Esophagus squamous epithelium (tissue), 5 donors: ENCODE measurements around the gene C2orf69. TPM values are rescaled to one million over a fixed set of nuclear protein-coding genes. Genes with fewer than 3 reads are reported as not detected.

Experiments used
- DNase-seq: peaks from one replicate; lab custom pipeline; 2025; lab: John Stamatoyannopoulos, UW
- H3K27ac ChIP-seq, 4 donors: fragments of 200-600 bp; sonication (generic); one replicate each; pipeline ENCODE4 v1.5.1; 2016 to 2019; ENCODE audit warnings: mild to moderate bottlenecking in 1 of 4
- H3K27me3 ChIP-seq, 4 donors: fragments of 200-600 bp; sonication (generic); 1 replicate in 3 of 4; 2 replicates in 1 of 4; pipeline versions ENCODE4 v1.5.1 to v1.6.0; 2017 to 2021; ENCODE audit warnings: antibody characterized with exemption in 1 of 4
- H3K36me3 ChIP-seq, 3 donors: fragments of 200-600 bp; sonication (generic); one replicate each; pipeline ENCODE4 v1.5.1; 2016 to 2019
- H3K4me1 ChIP-seq, 3 donors: fragments of 200-600 bp; sonication (generic); one replicate each; pipeline ENCODE4 v1.5.1; 2017 to 2019
- H3K4me3 ChIP-seq, 4 donors: fragments of 200-600 bp; sonication (generic); 1 replicate in 3 of 4; 2 replicates in 1 of 4; pipeline ENCODE4 v1.5.1; 2016 to 2019; ENCODE audit warnings: mild to moderate bottlenecking in 2 of 4, moderate library complexity in 1 of 4
- H3K9me3 ChIP-seq, 3 donors: fragments of 200-600 bp; sonication (generic); one replicate each; pipeline ENCODE4 v1.5.1; 2016 to 2019
- POLR2A ChIP-seq, 4 donors: fragments of 450-650 bp; IDR thresholded peaks; one replicate each; pipeline ENCODE4 v1.6.1; 2017; ENCODE audit warnings: antibody characterized with exemption in 4 of 4, mild to moderate bottlenecking in 4 of 4, moderate library complexity in 3 of 4
- WGBS, 2 donors: methylation state at CpG; one replicate each; pipeline ENCODE4 v1.1.5; 2018; 5-methylcytosine and 5-hydroxymethylcytosine counted together
- intact Hi-C: fragments of 100-400 bp; cut with DNase I; formaldehyde crosslinking; loops from one replicate; pipeline ENCODE4 v1.15.0; 2022
- total RNA-seq, 4 donors: library from RNA; depleted of rRNA; stranded (reverse); fragments of >200 nt; gene quantifications; one replicate each; pipeline ENCODE4 v1.1.0, GENCODE V29; 2016
- TF ChIP-seq, protein P1 (sequence below), 6 experiments: fragments of 450-650 bp in 4 of 6; fragments of 200-600 bp in 2 of 6; sonication (generic) in 2 of 6; IDR thresholded peaks; one replicate each; pipeline ENCODE4 v1.5.1; 2016 to 2019; ENCODE audit warnings: antibody characterized with exemption in 6 of 6, mild to moderate bottlenecking in 4 of 6, moderate library complexity in 4 of 6
- donor health status: DM: yes; HTN: yes; CAD: no.

C2orf69 gene
- total RNA-seq, 4 donors from 2014 or later = 6.1 to 10.7 (median 9.6) TPM

DNA sequence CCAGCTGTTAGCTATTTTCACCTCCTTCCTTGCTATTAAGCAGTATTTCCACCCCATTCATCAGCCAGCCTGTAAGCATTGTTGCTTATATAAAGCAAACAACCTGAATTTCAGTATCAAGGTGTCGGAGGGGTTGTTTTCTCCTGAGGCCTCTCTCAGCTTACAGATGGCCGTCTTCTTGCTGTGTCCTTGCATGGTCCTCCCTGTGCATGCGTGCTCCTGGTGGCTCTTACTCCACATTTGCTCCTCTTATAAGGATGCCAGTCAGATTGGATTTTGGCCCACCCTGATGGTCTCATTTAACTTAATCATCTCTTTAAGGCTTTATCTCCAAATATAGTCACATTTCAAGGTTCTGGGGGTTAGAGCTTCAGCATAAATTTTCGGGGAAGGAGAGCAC lies 46.9 kb downstream of the C2orf69 start:
- Histone ChIP-seq H3K4me1 (peaks cover 20 to 49% (median 31%) of the 10 kb centered on the region in 3 donors), H3K9me3 (no peaks in the 10 kb centered on the region), H3K27ac (no peak overlapping the region), H3K4me3 (no peak overlapping the region), H3K27me3 (no peaks in the 10 kb centered on the region), H3K36me3 (peaks cover 5 to 55% (median 18%) of the 10 kb centered on the region in 3 donors)
- intact Hi-C loops = no loop called here
- no peak for DNase-seq
- WGBS, 2 donors = 86 to 93% methylated on average over 4 of the region's 4 CpGs
- TF ChIP-seq, protein P1, sequence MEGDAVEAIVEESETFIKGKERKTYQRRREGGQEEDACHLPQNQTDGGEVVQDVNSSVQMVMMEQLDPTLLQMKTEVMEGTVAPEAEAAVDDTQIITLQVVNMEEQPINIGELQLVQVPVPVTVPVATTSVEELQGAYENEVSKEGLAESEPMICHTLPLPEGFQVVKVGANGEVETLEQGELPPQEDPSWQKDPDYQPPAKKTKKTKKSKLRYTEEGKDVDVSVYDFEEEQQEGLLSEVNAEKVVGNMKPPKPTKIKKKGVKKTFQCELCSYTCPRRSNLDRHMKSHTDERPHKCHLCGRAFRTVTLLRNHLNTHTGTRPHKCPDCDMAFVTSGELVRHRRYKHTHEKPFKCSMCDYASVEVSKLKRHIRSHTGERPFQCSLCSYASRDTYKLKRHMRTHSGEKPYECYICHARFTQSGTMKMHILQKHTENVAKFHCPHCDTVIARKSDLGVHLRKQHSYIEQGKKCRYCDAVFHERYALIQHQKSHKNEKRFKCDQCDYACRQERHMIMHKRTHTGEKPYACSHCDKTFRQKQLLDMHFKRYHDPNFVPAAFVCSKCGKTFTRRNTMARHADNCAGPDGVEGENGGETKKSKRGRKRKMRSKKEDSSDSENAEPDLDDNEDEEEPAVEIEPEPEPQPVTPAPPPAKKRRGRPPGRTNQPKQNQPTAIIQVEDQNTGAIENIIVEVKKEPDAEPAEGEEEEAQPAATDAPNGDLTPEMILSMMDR (IDR thresholded peaks at IDR 0.05) = no peak
- TF ChIP-seq POLR2A (IDR thresholded peaks at IDR 0.05) = no peak

DNA sequence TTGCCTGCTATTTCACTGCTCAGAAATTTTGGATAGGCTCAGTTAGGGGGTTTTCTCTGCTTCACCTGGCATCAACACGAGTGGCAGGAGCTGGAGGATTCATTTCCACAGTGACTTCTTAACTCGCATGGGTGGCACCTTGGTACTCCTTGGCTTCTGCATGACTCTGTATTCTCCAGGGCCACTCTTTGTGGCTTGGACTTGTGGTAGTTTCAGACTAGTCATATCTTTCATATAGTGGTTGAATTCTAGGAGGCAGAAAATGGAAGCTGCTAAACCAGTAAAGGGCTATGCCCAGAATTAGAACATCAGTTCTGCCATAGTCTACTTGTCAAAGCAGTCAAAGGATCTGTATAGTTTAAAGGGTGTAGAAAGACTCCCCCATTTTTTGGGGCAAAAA lies 51.1 kb downstream of the C2orf69 start:
- H3K4me3 ChIP-seq = no peak overlapping the region
- H3K27ac ChIP-seq = no peak overlapping the region
- no peaks in the 10 kb centered on the region for H3K27me3 ChIP-seq
- intact Hi-C loops = no loop called here
- TF ChIP-seq, protein P1 (IDR thresholded peaks at IDR 0.05) = no peak
- TF ChIP-seq POLR2A (IDR thresholded peaks at IDR 0.05) = no peak
- H3K36me3 ChIP-seq = peaks cover 5 to 94% (median 18%) of the 10 kb centered on the region in 3 donors
- DNase-seq = no peak
- peaks cover under 1 to 17% (median 6%) of the 10 kb centered on the region in 3 donors for H3K4me1 ChIP-seq
- no peaks in the 10 kb centered on the region for H3K9me3 ChIP-seq
- WGBS, 2 donors = 70 to 76% methylated on average over 2 of the region's 2 CpGs

DNA sequence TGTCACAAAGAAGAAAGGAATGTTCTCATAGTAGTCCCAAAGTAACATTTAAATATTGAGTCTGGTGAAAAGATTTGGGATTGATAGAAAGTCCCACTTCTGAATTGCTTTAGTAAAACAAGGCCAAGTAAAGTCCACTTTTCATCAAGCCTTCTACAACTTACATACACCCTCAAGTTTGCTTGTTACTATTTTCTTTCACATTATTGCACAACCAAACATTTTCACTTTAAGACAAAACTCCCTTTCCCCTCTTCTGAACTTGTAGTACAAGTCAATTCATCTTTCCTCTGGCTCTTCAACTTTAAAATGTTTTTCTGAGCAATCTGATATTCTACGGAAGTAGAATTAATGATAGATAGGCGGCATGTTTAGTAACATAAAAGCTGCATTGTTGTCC lies 55.3 kb downstream of the C2orf69 start:
- intact Hi-C loops = no loop called here
- no peak for TF ChIP-seq POLR2A (IDR thresholded peaks at IDR 0.05)
- TF ChIP-seq, protein P1 (IDR thresholded peaks at IDR 0.05) = no peak
- H3K36me3 ChIP-seq = peaks cover 5 to 70% (median 12%) of the 10 kb centered on the region in 3 donors
- H3K4me1 ChIP-seq = no peaks in the 10 kb centered on the region
- no peaks in the 10 kb centered on the region for H3K27me3 ChIP-seq
- no peak overlapping the region for H3K27ac ChIP-seq
- WGBS, 2 donors = 80 to 82% methylated on average over 2 of the region's 2 CpGs
- no peaks in the 10 kb centered on the region for H3K9me3 ChIP-seq
- DNase-seq = no peak
- H3K4me3 ChIP-seq = no peak overlapping the region

DNA sequence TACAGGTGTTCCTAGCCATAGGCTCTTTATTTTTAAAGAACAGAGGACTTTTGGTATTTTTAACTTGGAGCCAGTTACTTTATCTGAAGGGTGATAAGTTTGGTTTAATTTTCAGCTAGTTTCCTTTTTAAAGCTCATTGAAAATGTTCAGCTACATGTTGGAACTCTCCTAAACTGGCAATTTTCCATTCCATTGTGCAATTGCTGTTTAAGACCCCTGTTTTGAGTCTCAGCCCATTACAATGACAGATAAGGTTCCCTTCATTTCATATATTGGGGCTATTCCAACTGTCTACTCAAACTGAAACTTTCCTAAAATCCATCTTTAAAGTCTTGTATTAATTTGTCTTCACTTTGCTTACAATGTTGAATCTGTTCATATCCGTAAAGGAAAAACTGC lies 55.9 kb downstream of the C2orf69 start:
- Histone ChIP-seq H3K27me3 (no peaks in the 10 kb centered on the region), H3K9me3 (no peaks in the 10 kb centered on the region), H3K4me1 (no peaks in the 10 kb centered on the region), H3K4me3 (no peak overlapping the region), H3K36me3 (peaks cover 3 to 64% (median 8%) of the 10 kb centered on the region in 3 donors), H3K27ac (no peak overlapping the region)
- DNase-seq = no peak
- intact Hi-C loops = no loop called here
- TF ChIP-seq POLR2A (IDR thresholded peaks at IDR 0.05) = no peak
- TF ChIP-seq, protein P1 (IDR thresholded peaks at IDR 0.05) = no peak
- 88 to 89% methylated on average over 1 of the region's 1 CpG for WGBS, 2 donors

DNA sequence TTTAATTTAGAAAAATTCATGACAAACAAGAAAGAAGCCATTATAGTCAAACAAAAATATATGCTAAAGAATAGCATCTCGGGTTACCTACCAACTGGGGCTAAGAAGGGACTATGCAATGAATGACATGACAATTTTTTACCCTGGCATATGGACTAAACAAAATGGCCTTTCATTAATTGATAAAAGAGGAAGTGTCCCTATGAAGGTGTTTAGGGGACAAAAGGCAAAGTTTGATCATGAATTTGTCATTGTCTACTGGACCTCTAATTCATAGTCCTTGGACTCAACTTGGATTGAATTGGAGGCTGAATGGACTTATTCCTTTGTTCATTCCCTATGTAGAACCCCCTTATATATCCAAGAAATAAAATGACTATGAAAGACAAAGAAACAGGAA lies 57.0 kb downstream of the C2orf69 start:
- H3K9me3 ChIP-seq = no peaks in the 10 kb centered on the region
- H3K27ac ChIP-seq = no peak overlapping the region
- H3K4me1 ChIP-seq = no peaks in the 10 kb centered on the region
- H3K4me3 ChIP-seq = no peak overlapping the region
- WGBS, 2 donors = 90 to 91% methylated on average over 1 of the region's 1 CpG
- TF ChIP-seq, protein P1 (IDR thresholded peaks at IDR 0.05) = no peak
- no peak for TF ChIP-seq POLR2A (IDR thresholded peaks at IDR 0.05)
- H3K27me3 ChIP-seq = no peaks in the 10 kb centered on the region
- DNase-seq = no peak
- intact Hi-C loops = no loop called here
- peaks cover 0 to 53% (median 0%) of the 10 kb centered on the region in 3 donors for H3K36me3 ChIP-seq
